SK-N-SH treated with all-trans-retinoic acid at 6 μM for 48 hours (cell line): ENCODE results near the gene MMADHC.
A peak's percentile ranks its signal among the peaks of the same experiment; 100 is the strongest.

Experiments
- ATAC-seq: fragments of 200-7000 bp; cut with Tn5 transposase; 3 replicates; pipeline ENCODE4 v1.9.1; 2020; ENCODE audit warnings: mild to moderate bottlenecking, moderate library complexity
- ARNTL ChIP-seq: fragments of 450-650 bp; formaldehyde crosslinking; IDR thresholded peaks from 2 replicates; pipeline ENCODE4 v1.5.0; 2020; ENCODE audit warnings: low read depth, mild to moderate bottlenecking, moderate library complexity, borderline replicate concordance
- BACH2 ChIP-seq: fragments of 250-450 bp; sonication (Bioruptor Pico); IDR thresholded peaks from 2 replicates; pipeline ENCODE4 v1.9.0; 2021; ENCODE audit warnings: mild to moderate bottlenecking, borderline replicate concordance
- CSDC2 ChIP-seq: fragments of 250-450 bp; sonication (Bioruptor Pico); IDR thresholded peaks from 2 replicates; pipeline ENCODE4 v1.5.0; 2020; ENCODE audit warnings: mild to moderate bottlenecking, moderate library complexity
- ESRRG ChIP-seq: fragments of 250-450 bp; sonication (Bioruptor Pico); IDR thresholded peaks from 2 replicates; pipeline ENCODE4 v1.6.1; 2021; ENCODE audit warnings: mild to moderate bottlenecking
- GLIS3 ChIP-seq: fragments of 250-450 bp; sonication (Bioruptor Pico); IDR thresholded peaks from 2 replicates; pipeline ENCODE4 v1.5.0; 2020; ENCODE audit warnings: mild to moderate bottlenecking, moderate library complexity
- ISL1 ChIP-seq: fragments of 250-450 bp; sonication (Bioruptor Pico); IDR thresholded peaks from 2 replicates; pipeline ENCODE4 v2.1.2; 2022; ENCODE audit warnings: mild to moderate bottlenecking, moderate library complexity
- PATZ1 ChIP-seq: fragments of 250-450 bp; sonication (Bioruptor Pico); IDR thresholded peaks from 2 replicates; pipeline ENCODE4 v1.8.0; 2020; ENCODE audit warnings: mild to moderate bottlenecking, moderate library complexity, borderline replicate concordance
- POU6F1 ChIP-seq: fragments of 250-450 bp; sonication (Bioruptor Pico); IDR thresholded peaks from 2 replicates; pipeline ENCODE4 v1.8.0; 2021; ENCODE audit warnings: low read depth, mild to moderate bottlenecking, moderate library complexity, borderline replicate concordance
- PPARA ChIP-seq: fragments of 250-450 bp; sonication (Bioruptor Pico); IDR thresholded peaks from 2 replicates; pipeline ENCODE4 v1.5.0; 2020; ENCODE audit warnings: mild to moderate bottlenecking, borderline replicate concordance
- RARB ChIP-seq: fragments of 250-450 bp; sonication (Bioruptor Pico); IDR thresholded peaks from 2 replicates; pipeline ENCODE4 v1.8.0; 2021; ENCODE audit warnings: mild to moderate bottlenecking, moderate library complexity
- SNAI2 ChIP-seq: fragments of 250-450 bp; sonication (Bioruptor Pico); IDR thresholded peaks from 2 replicates; pipeline ENCODE4 v1.5.0; 2020; ENCODE audit warnings: mild to moderate bottlenecking, moderate library complexity
- TCF4 ChIP-seq: fragments of 250-450 bp; sonication (Bioruptor Pico); IDR thresholded peaks from 2 replicates; pipeline ENCODE4 v1.8.0; 2021; ENCODE audit warnings: mild to moderate bottlenecking, moderate library complexity, borderline replicate concordance
- TOX ChIP-seq: fragments of 250-450 bp; sonication (Bioruptor Pico); IDR thresholded peaks from 2 replicates; pipeline ENCODE4 v1.8.0; 2021; ENCODE audit warnings: mild to moderate bottlenecking, moderate library complexity, borderline replicate concordance
- TSHZ2 ChIP-seq: fragments of 250-450 bp; sonication (Bioruptor Pico); IDR thresholded peaks from 2 replicates; pipeline ENCODE4 v1.5.0; 2020; ENCODE audit warnings: mild to moderate bottlenecking, moderate library complexity
- ZC3H10 ChIP-seq: fragments of 250-450 bp; sonication (Bioruptor Pico); IDR thresholded peaks from 2 replicates; pipeline ENCODE4 v1.5.1; 2021; ENCODE audit warnings: mild to moderate bottlenecking, moderate library complexity
- ZFP30 ChIP-seq: fragments of 450-650 bp; formaldehyde crosslinking; IDR thresholded peaks from 2 replicates; pipeline ENCODE4 v1.5.0; 2022; ENCODE audit warnings: mild to moderate bottlenecking, moderate library complexity
- ZNF565 ChIP-seq: fragments of 450-650 bp; formaldehyde crosslinking; conservative IDR thresholded peaks from 2 replicates; pipeline ENCODE4 v1.5.0; 2020; ENCODE audit warnings: low read depth, mild to moderate bottlenecking, moderate library complexity
- ZNF70 ChIP-seq: fragments of 450-650 bp; formaldehyde crosslinking; IDR thresholded peaks from 2 replicates; pipeline ENCODE4 v1.5.0; 2020; ENCODE audit warnings: mild to moderate bottlenecking, moderate library complexity
- ZNF8 ChIP-seq: fragments of 450-650 bp; formaldehyde crosslinking; IDR thresholded peaks from 2 replicates; pipeline ENCODE4 v1.5.0; 2020; ENCODE audit warnings: mild to moderate bottlenecking, moderate library complexity
- TF ChIP-seq, protein P1 (sequence below): fragments of 250-450 bp; sonication (Bioruptor Pico); IDR thresholded peaks from 2 replicates; pipeline ENCODE4 v1.5.1; 2020; ENCODE audit warnings: low read depth, mild to moderate bottlenecking, moderate library complexity
- TF ChIP-seq, protein P2 (sequence below): fragments of 250-450 bp; sonication (Bioruptor Pico); IDR thresholded peaks from 2 replicates; pipeline ENCODE4 v1.5.1; 2021; ENCODE audit warnings: mild to moderate bottlenecking, moderate library complexity

The MMADHC gene

DNA sequence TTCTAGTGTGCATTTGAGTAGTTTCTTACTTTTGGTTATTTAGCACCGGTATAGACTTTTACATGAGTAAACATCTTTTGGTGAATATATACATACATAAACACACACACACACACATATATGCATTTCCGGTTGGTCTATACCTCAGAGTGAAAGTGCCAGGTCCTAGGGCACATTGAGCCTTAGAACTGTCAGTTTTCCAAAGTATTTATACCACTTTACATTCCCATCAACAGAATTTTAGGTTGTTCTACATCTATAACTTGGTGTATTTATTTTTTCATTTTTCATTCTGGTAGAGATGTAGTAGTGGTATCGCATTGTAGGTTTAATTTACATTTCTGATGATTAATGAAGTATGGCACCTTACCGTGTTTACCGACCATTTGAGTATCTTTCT, 22.6 kb downstream of the MMADHC start:
- TF ChIP-seq ZNF8 (CRISPR knock-in tag) (no peak), PATZ1 (CRISPR knock-in tag) (no peak), TOX (CRISPR knock-in tag) (no peak), CSDC2 (no peak), GLIS3 (CRISPR knock-in tag) (no peak), PPARA (CRISPR knock-in tag) (no peak), POU6F1 (CRISPR knock-in tag) (no peak), TCF4 (no peak), ARNTL (CRISPR knock-in tag) (no peak), ZNF70 (no peak), SNAI2 (no peak), ESRRG (CRISPR knock-in tag) (no peak), TSHZ2 (no peak), ZC3H10 (CRISPR knock-in tag) (no peak), RARB (CRISPR knock-in tag) (no peak), BACH2 (CRISPR knock-in tag) (no peak), ZNF565 (CRISPR knock-in tag) (no peak)
- TF ChIP-seq, protein P1, sequence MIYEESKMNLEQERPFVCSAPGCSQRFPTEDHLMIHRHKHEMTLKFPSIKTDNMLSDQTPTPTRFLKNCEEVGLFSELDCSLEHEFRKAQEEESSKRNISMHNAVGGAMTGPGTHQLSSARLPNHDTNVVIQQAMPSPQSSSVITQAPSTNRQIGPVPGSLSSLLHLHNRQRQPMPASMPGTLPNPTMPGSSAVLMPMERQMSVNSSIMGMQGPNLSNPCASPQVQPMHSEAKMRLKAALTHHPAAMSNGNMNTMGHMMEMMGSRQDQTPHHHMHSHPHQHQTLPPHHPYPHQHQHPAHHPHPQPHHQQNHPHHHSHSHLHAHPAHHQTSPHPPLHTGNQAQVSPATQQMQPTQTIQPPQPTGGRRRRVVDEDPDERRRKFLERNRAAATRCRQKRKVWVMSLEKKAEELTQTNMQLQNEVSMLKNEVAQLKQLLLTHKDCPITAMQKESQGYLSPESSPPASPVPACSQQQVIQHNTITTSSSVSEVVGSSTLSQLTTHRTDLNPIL (CRISPR knock-in tag): no peak
- TF ChIP-seq, protein P2, sequence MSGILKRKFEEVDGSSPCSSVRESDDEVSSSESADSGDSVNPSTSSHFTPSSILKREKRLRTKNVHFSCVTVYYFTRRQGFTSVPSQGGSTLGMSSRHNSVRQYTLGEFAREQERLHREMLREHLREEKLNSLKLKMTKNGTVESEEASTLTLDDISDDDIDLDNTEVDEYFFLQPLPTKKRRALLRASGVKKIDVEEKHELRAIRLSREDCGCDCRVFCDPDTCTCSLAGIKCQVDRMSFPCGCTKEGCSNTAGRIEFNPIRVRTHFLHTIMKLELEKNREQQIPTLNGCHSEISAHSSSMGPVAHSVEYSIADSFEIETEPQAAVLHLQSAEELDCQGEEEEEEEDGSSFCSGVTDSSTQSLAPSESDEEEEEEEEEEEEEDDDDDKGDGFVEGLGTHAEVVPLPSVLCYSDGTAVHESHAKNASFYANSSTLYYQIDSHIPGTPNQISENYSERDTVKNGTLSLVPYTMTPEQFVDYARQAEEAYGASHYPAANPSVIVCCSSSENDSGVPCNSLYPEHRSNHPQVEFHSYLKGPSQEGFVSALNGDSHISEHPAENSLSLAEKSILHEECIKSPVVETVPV (CRISPR knock-in tag): no peak
- ATAC-seq: no peak

- no peak for TF ChIP-seq ZC3H10 (CRISPR knock-in tag)
- no peak for TF ChIP-seq PATZ1 (CRISPR knock-in tag)
- no peak for TF ChIP-seq ZNF8 (CRISPR knock-in tag)
- TF ChIP-seq ISL1 (CRISPR knock-in tag): peak; percentile 70
- no peak for ATAC-seq
Observed at GRCh38 chr2:149564097-149564496, 23.5 kb downstream of the MMADHC start.

- ATAC-seq: peak; percentile 87
- TF ChIP-seq TSHZ2: no peak
- TF ChIP-seq, protein P2 (CRISPR knock-in tag): no peak
- TF ChIP-seq ZNF70: no peak
- TF ChIP-seq ZC3H10 (CRISPR knock-in tag): peak; percentile 85; the same call in 1 of the 2 replicates
- TF ChIP-seq BACH2 (CRISPR knock-in tag): no peak
- no peak for TF ChIP-seq SNAI2
- no peak for TF ChIP-seq ZFP30 (CRISPR knock-in tag)
Observed at GRCh38 chr2:149562324-149562723, 25.3 kb downstream of the MMADHC start.
